Tibial artery (tissue), 4 donors: ENCODE measurements around the gene DNAJC3.

Experiments used
- DNase-seq, 2 donors: peaks; one replicate each; pipeline ENCODE4 v3.0.0-alpha.2; 2019
- H3K27ac ChIP-seq, 2 donors: fragments of 200-600 bp; sonication (generic) in 1 of 2; 1 replicate in 1 of 2; 2 replicates in 1 of 2; pipeline ENCODE4 v1.5.1; 2018 to 2019; ENCODE audit warnings: mild to moderate bottlenecking in 1 of 2
- H3K27me3 ChIP-seq, 2 donors: fragments of 200-600 bp; sonication (generic) in 1 of 2; one replicate each; pipeline versions ENCODE4 v1.5.1 to v1.6.0; 2016 to 2019
- H3K36me3 ChIP-seq, 3 donors: fragments of 200-600 bp; sonication (generic) in 2 of 3; one replicate each; pipeline ENCODE4 v1.5.1; 2016 to 2019; ENCODE audit warnings: mild to moderate bottlenecking in 2 of 3
- H3K4me1 ChIP-seq, 4 donors: fragments of 200-600 bp; sonication (generic) in 2 of 4; 1 replicate in 3 of 4; 2 replicates in 1 of 4; pipeline ENCODE4 v1.5.1; 2016 to 2019
- H3K4me3 ChIP-seq, 2 donors: fragments of 200-600 bp; sonication (generic) in 1 of 2; 1 replicate in 1 of 2; 2 replicates in 1 of 2; pipeline ENCODE4 v1.5.1; 2018 to 2019; ENCODE audit warnings: mild to moderate bottlenecking in 2 of 2
- H3K9me3 ChIP-seq, 3 donors: fragments of 200-600 bp; sonication (generic) in 1 of 3; one replicate each; pipeline ENCODE4 v1.5.1; 2016 to 2019
- CTCF ChIP-seq, 2 experiments: fragments of 200-600 bp in 1 of 2; fragments of 450-650 bp in 1 of 2; IDR thresholded peaks; one replicate each; pipeline ENCODE4 v1.5.1; 2017 to 2019; ENCODE audit warnings: antibody characterized with exemption in 2 of 2, mild to moderate bottlenecking in 1 of 2, moderate library complexity in 1 of 2
- intact Hi-C: fragments of 100-400 bp; cut with DNase I; formaldehyde crosslinking; loops from one replicate; pipeline ENCODE4 v1.15.0; 2023; ENCODE audit warnings: low total_unique reads

Gene DNAJC3

GRCh38 chr13:95676762-95677563 is at the start of gene DNAJC3:
DNAJC3 (plus strand) TSS chr13:95677139; CDS start chr13:95677256, 117 bp downstream.
- Histone ChIP-seq H3K4me3 (peak within 1 kb of the TSS; percentile 75 to 85), H3K9me3 (peaks cover 0 to 17% (median 7%) of the 10 kb centered on the region in 3 donors), H3K27me3 (no peaks in the 10 kb centered on the region), H3K27ac (peak within 1 kb of the TSS; percentile 90 to 97), H3K36me3 (peaks cover 0 to 3% (median 2%) of the 10 kb centered on the region in 3 donors), H3K4me1 (peaks cover 0 to 39% (median 13%) of the 10 kb centered on the region in 4 donors)
- intact Hi-C loops = no loop called here
- peak; percentile 98 to 99 for DNase-seq
- no peak for TF ChIP-seq CTCF (IDR thresholded peaks at IDR 0.05)

GRCh38 chr13:95627590-95627989 is 49.3 kb upstream of the DNAJC3 start:
- intact Hi-C loops = no loop called here
- no peak overlapping the region for H3K4me3 ChIP-seq
- H3K27me3 ChIP-seq = no peaks in the 10 kb centered on the region
- no peaks in the 10 kb centered on the region for H3K9me3 ChIP-seq
- H3K4me1 ChIP-seq = no peaks in the 10 kb centered on the region
- TF ChIP-seq CTCF (IDR thresholded peaks at IDR 0.05) = no peak
- peaks cover 34 to 44% (median 35%) of the 10 kb centered on the region in 3 donors for H3K36me3 ChIP-seq
- H3K27ac ChIP-seq = no peak overlapping the region
- no peak for DNase-seq

- intact Hi-C loops = no loop called here
- no peak overlapping the region for H3K4me3 ChIP-seq
- TF ChIP-seq CTCF (IDR thresholded peaks at IDR 0.05) = no peak
- no peak overlapping the region for H3K27ac ChIP-seq
- H3K4me1 ChIP-seq = no peaks in the 10 kb centered on the region
- H3K27me3 ChIP-seq = no peaks in the 10 kb centered on the region
- H3K36me3 ChIP-seq = peaks cover 34 to 45% (median 41%) of the 10 kb centered on the region in 3 donors
- DNase-seq = no peak
- H3K9me3 ChIP-seq = no peaks in the 10 kb centered on the region
Observed at GRCh38 chr13:95628488-95628887, 48.5 kb upstream of the DNAJC3 start.

GRCh38 chr13:95629071-95629470 is 47.9 kb upstream of the DNAJC3 start:
- no peaks in the 10 kb centered on the region for H3K27me3 ChIP-seq
- H3K9me3 ChIP-seq = no peaks in the 10 kb centered on the region
- no peak overlapping the region for H3K27ac ChIP-seq
- no peaks in the 10 kb centered on the region for H3K4me1 ChIP-seq
- no peak for TF ChIP-seq CTCF (IDR thresholded peaks at IDR 0.05)
- DNase-seq = no peak
- H3K4me3 ChIP-seq = no peak overlapping the region
- intact Hi-C loops = no loop called here
- H3K36me3 ChIP-seq = peaks cover 34 to 45% (median 41%) of the 10 kb centered on the region in 3 donors

- Histone ChIP-seq H3K9me3 (no peaks in the 10 kb centered on the region), H3K27me3 (no peaks in the 10 kb centered on the region), H3K36me3 (peaks cover 34 to 45% (median 37%) of the 10 kb centered on the region in 3 donors), H3K4me1 (no peaks in the 10 kb centered on the region), H3K27ac (no peak overlapping the region), H3K4me3 (no peak overlapping the region)
- intact Hi-C loops = no loop called here
- no peak for TF ChIP-seq CTCF (IDR thresholded peaks at IDR 0.05)
- DNase-seq = no peak
Observed at GRCh38 chr13:95630593-95630992, 46.3 kb upstream of the DNAJC3 start.
